Measurements from ENCODE around the gene CA14. TPM values are rescaled to one million over a fixed set of nuclear protein-coding genes. Genes with fewer than 3 reads are reported as not detected.

Gene CA14
- total RNA-seq, 1 donor from 2014 or later: not detected

GRCh38 chr1:150256554-150257341 lies 826 bp upstream of the CA14 start:
- H3K36me3 ChIP-seq (ENCODE audit: control insufficient read depth, insufficient read depth, low read length): no peaks in the 10 kb centered on the region
- TF ChIP-seq CTCF (IDR thresholded peaks at IDR 0.05; ENCODE audit: insufficient read depth, low read length, poor library complexity, severe bottlenecking): no peak
- DNase-seq (ENCODE audit: low read depth): no peak
- no peak overlapping the region for H3K4me3 ChIP-seq (ENCODE audit: low read depth, low read length)
- peaks cover 23% of the 10 kb centered on the region for H3K27me3 ChIP-seq (ENCODE audit: control insufficient read depth, insufficient read depth, low read length)

GRCh38 chr1:150259217-150259616 lies 1.6 kb downstream of the CA14 start:
- no peak for TF ChIP-seq CTCF (IDR thresholded peaks at IDR 0.05; ENCODE audit: insufficient read depth, low read length, poor library complexity, severe bottlenecking)
- Histone ChIP-seq H3K36me3 (ENCODE audit: control insufficient read depth, insufficient read depth, low read length) (no peaks in the 10 kb centered on the region), H3K27me3 (ENCODE audit: control insufficient read depth, insufficient read depth, low read length) (peaks cover 23% of the 10 kb centered on the region), H3K4me3 (ENCODE audit: low read depth, low read length) (no peak overlapping the region)
- no peak for DNase-seq (ENCODE audit: low read depth)

GRCh38 chr1:150259758-150260669 lies 2.4 kb downstream of the CA14 start:
- no peak overlapping the region for H3K4me3 ChIP-seq (ENCODE audit: low read depth, low read length)
- no peaks in the 10 kb centered on the region for H3K36me3 ChIP-seq (ENCODE audit: control insufficient read depth, insufficient read depth, low read length)
- no peak for DNase-seq (ENCODE audit: low read depth)
- peaks cover 23% of the 10 kb centered on the region for H3K27me3 ChIP-seq (ENCODE audit: control insufficient read depth, insufficient read depth, low read length)
- TF ChIP-seq CTCF (IDR thresholded peaks at IDR 0.05; ENCODE audit: insufficient read depth, low read length, poor library complexity, severe bottlenecking): no peak

- peaks cover 23% of the 10 kb centered on the region for H3K27me3 ChIP-seq (ENCODE audit: control insufficient read depth, insufficient read depth, low read length)
- no peak overlapping the region for H3K4me3 ChIP-seq (ENCODE audit: low read depth, low read length)
- TF ChIP-seq CTCF (IDR thresholded peaks at IDR 0.05; ENCODE audit: insufficient read depth, low read length, poor library complexity, severe bottlenecking): no peak
- H3K36me3 ChIP-seq (ENCODE audit: control insufficient read depth, insufficient read depth, low read length): peaks cover 2% of the 10 kb centered on the region
- no peak for DNase-seq (ENCODE audit: low read depth)
Observed at GRCh38 chr1:150261367-150261766, 3.8 kb downstream of the CA14 start.

- TF ChIP-seq CTCF (IDR thresholded peaks at IDR 0.05; ENCODE audit: insufficient read depth, low read length, poor library complexity, severe bottlenecking): no peak
- no peak for DNase-seq (ENCODE audit: low read depth)
Observed at GRCh38 chr1:150262388-150263320, 5.1 kb downstream of the CA14 start.

More at GRCh38 chr1:150262388-150263320, 5.1 kb downstream of the CA14 start:
- Histone ChIP-seq H3K36me3 (ENCODE audit: control insufficient read depth, insufficient read depth, low read length) (peaks cover 2% of the 10 kb centered on the region), H3K27me3 (ENCODE audit: control insufficient read depth, insufficient read depth, low read length) (peaks cover 12% of the 10 kb centered on the region), H3K4me3 (ENCODE audit: low read depth, low read length) (no peak overlapping the region)
